DOHH2 (cell line): ENCODE data around the gene TUNAR.

Source experiments
- EZH2phosphoT487 ChIP-seq: fragments of 200-600 bp; sonication (generic); IDR thresholded peaks from 2 replicates; pipeline ENCODE4 v1.6.1; 2017; ENCODE audit warnings: borderline replicate concordance, mild to moderate bottlenecking, antibody characterized with exemption, low read length, moderate library complexity, mixed read lengths
- TF ChIP-seq, protein P1 (sequence below): fragments of 200-600 bp; sonication (generic); IDR thresholded peaks from one replicate; pipeline ENCODE4 v1.5.1; 2014; ENCODE audit warnings: antibody characterized with exemption, mild to moderate bottlenecking, low read depth, low read length; ENCODE audit not compliant: poor library complexity, severe bottlenecking

DNA sequence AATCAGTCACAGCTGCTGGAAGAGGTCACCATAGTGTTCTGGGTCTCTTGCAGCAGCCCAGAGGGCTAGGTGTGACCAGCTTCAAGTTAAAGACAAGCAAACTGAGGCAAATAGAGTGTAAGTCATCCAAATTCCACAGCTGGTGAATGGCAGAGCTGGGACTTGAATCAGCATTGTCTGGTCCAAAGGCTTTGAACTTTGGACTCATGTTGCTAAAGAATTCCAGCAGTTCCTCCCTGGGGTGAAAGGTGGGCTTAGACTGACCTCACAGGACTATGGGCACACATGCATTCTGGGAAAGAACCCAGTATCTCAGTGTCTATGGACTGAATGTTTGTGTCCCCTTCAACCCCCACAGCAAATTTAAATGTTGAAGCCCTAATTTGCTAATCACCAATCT lies 54.8 kb downstream of the TUNAR start:
- TF ChIP-seq, protein P1, sequence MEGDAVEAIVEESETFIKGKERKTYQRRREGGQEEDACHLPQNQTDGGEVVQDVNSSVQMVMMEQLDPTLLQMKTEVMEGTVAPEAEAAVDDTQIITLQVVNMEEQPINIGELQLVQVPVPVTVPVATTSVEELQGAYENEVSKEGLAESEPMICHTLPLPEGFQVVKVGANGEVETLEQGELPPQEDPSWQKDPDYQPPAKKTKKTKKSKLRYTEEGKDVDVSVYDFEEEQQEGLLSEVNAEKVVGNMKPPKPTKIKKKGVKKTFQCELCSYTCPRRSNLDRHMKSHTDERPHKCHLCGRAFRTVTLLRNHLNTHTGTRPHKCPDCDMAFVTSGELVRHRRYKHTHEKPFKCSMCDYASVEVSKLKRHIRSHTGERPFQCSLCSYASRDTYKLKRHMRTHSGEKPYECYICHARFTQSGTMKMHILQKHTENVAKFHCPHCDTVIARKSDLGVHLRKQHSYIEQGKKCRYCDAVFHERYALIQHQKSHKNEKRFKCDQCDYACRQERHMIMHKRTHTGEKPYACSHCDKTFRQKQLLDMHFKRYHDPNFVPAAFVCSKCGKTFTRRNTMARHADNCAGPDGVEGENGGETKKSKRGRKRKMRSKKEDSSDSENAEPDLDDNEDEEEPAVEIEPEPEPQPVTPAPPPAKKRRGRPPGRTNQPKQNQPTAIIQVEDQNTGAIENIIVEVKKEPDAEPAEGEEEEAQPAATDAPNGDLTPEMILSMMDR = no peak
- no peak for TF ChIP-seq EZH2phosphoT487
